Measurements from ENCODE around the gene CACNB3. TPM values are rescaled to one million over a fixed set of nuclear protein-coding genes. Genes with fewer than 3 reads are reported as not detected.

Gene CACNB3
- total and polyA plus RNA-seq, 2 donors (not counting 1 experiment from before 2014, with no cell fraction given) = 1.6 to 4.0 TPM

DNA sequence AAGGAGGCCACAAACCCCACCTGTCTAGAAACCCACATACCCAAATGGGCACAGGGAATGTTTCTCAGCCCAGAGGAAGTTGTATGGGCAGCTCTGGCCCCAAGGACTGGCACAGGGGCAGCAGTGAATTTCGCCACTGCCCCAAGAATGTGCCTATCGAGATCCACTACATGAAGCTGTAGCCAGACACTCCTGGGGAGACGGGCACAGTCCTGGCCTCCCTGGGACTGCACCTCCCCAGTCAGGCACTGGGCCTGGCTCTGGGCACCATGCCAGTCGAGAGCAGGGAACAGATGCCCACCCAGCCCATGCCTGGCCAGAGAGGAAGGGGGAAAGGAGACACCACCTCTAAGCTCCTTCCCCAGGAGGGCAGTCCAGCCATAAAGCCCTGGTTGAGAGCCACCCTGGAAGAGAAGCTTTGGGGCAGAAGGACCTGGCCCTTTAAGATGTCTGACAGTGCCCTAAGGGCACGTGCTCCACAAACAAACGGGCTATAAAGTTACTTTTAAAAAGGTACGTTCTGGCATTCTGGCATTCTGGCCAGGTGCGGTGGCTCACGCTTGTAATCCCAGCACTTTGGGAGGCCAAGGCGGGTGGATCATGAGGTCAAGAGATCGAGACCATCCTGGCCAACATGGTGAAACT is 37.8 kb upstream of the CACNB3 start:
- Histone ChIP-seq H3K4me1 (ENCODE audit: control insufficient read depth in 2 of 2, insufficient read depth in 2 of 2, low read length in 2 of 2) (no peaks in the 10 kb centered on the region), H3K27me3 (replicated peaks in 1 of 4; ENCODE audit: control extremely low read depth in 1 of 4, control insufficient read depth in 3 of 4, insufficient read depth in 4 of 4, low read length in 3 of 4) (peaks cover 0 to 3% (median 0%) of the 10 kb centered on the region in 4 experiments), H3K9ac (ENCODE audit: low read length) (no peak overlapping the region), H3K4me3 (ENCODE audit: control extremely low read depth in 1 of 5, extremely low read depth in 1 of 5, insufficient read depth in 1 of 5, low read depth in 2 of 5, low read length in 4 of 5) (no peak overlapping the region), H4K20me1 (ENCODE audit: control insufficient read depth, insufficient read depth, low read length, poor library complexity, severe bottlenecking) (no peaks in the 10 kb centered on the region), H3K9me3 (ENCODE audit: control extremely low read depth in 1 of 3, control insufficient read depth in 2 of 3, insufficient read depth in 1 of 3, low read length in 2 of 3) (no peaks in the 10 kb centered on the region), H3K36me3 (replicated peaks in 1 of 2; ENCODE audit: control extremely low read depth in 1 of 2, control insufficient read depth in 1 of 2, extremely low read depth in 1 of 2, insufficient read depth in 2 of 2, low read length in 1 of 2) (no peaks in the 10 kb centered on the region), H2AFZ (ENCODE audit: insufficient read depth, low read depth, low read length, poor library complexity, severe bottlenecking) (no peak overlapping the region), H3K79me2 (ENCODE audit: control insufficient read depth, insufficient read depth, low read length) (no peaks in the 10 kb centered on the region), H3K27ac (ENCODE audit: low read length in 2 of 2) (no peak overlapping the region), H3K4me2 (replicated peaks; ENCODE audit: low read depth, low read length, poor library complexity, severe bottlenecking) (no peak overlapping the region)
- Mint-ChIP-seq H3K4me3 (no peak overlapping the region), H3K4me1 (no peaks in the 10 kb centered on the region), H3K9me3 (ENCODE audit: insufficient read depth) (no peaks in the 10 kb centered on the region), H3K27ac (no peak overlapping the region), H3K27me3 (peaks cover 20% of the 10 kb centered on the region)
- WGBS (ENCODE audit: insufficient coverage) = 78% methylated on average over 11 of the region's 11 CpGs
- POLR2A ChIA-PET = no interaction called here
- CTCF ChIA-PET = interaction anchor here (0.8 to 1.4 kb wide), 4 partner anchors 10 to 730 kb away, joined by 3 to 5 read pairs (median 3); no protein-coding TSS in a partner anchor
- DNase-seq = no peak
- ATAC-seq (ENCODE audit: low read depth) = no peak
- TF ChIP-seq EZH2 (IDR thresholded peaks at IDR 0.05; ENCODE audit: borderline replicate concordance, insufficient read depth, low read depth, low read length, poor library complexity, severe bottlenecking) (no peak), CTCF (IDR thresholded peaks at IDR 0.05) (no peak)
- intact Hi-C loops (cut with micrococcal nuclease) = no loop called here

DNA sequence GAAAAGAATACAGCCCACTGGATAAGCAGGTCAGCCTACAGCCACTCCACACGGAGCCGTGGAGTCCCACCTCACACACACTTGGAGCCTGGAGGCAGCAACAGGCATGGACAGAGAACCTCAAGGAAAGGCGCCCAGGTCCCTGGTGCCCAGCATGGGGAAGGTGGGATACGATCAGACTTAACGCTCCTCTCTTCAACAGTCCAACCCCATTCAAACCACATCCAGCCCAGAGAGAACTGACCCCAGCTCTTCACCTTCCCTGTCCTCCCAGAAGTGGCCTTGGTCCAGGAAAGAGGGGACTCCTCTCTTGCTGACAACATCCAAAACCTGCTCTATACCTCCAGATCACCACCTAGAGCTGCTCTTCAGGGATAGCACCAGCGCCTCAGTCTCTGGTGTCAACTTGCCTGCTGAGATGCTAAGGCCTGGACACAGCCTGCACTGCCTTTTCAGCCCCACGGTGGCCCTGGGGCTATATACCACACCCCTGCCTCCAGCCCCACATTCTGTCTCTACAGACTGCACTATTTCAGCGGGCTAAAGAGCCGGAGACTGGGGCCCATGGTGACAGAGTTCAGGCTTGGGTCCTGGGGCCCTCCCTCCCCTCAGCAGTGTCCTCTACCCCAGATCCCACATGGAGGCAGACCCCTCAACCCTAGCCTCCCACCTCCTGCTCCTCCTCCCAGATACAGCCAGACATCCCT is 36.4 kb upstream of the CACNB3 start:
- Mint-ChIP-seq H3K27me3 (peaks cover 31% of the 10 kb centered on the region), H3K4me3 (no peak overlapping the region), H3K4me1 (no peaks in the 10 kb centered on the region), H3K27ac (no peak overlapping the region), H3K9me3 (ENCODE audit: insufficient read depth) (no peaks in the 10 kb centered on the region)
- Histone ChIP-seq H3K4me1 (ENCODE audit: control insufficient read depth in 2 of 2, insufficient read depth in 2 of 2, low read length in 2 of 2) (no peaks in the 10 kb centered on the region), H4K20me1 (ENCODE audit: control insufficient read depth, insufficient read depth, low read length, poor library complexity, severe bottlenecking) (no peaks in the 10 kb centered on the region), H3K27me3 (replicated peaks in 1 of 4; ENCODE audit: control extremely low read depth in 1 of 4, control insufficient read depth in 3 of 4, insufficient read depth in 4 of 4, low read length in 3 of 4) (peaks cover 0 to 3% (median 0%) of the 10 kb centered on the region in 4 experiments), H3K4me2 (replicated peaks; ENCODE audit: low read depth, low read length, poor library complexity, severe bottlenecking) (no peak overlapping the region), H3K9me3 (ENCODE audit: control extremely low read depth in 1 of 3, control insufficient read depth in 2 of 3, insufficient read depth in 1 of 3, low read length in 2 of 3) (no peaks in the 10 kb centered on the region), H3K4me3 (ENCODE audit: control extremely low read depth in 1 of 5, extremely low read depth in 1 of 5, insufficient read depth in 1 of 5, low read depth in 2 of 5, low read length in 4 of 5) (no peak overlapping the region), H3K9ac (ENCODE audit: low read length) (no peak overlapping the region), H3K27ac (ENCODE audit: low read length in 2 of 2) (no peak overlapping the region), H2AFZ (ENCODE audit: insufficient read depth, low read depth, low read length, poor library complexity, severe bottlenecking) (no peak overlapping the region), H3K79me2 (ENCODE audit: control insufficient read depth, insufficient read depth, low read length) (no peaks in the 10 kb centered on the region), H3K36me3 (replicated peaks in 1 of 2; ENCODE audit: control extremely low read depth in 1 of 2, control insufficient read depth in 1 of 2, extremely low read depth in 1 of 2, insufficient read depth in 2 of 2, low read length in 1 of 2) (no peaks in the 10 kb centered on the region)
- ChIA-PET POLR2A (no interaction called here), CTCF (interaction anchor here (0.6 to 1.3 kb wide), 2 partner anchors 13 to 29 kb away, joined by 3 read pairs; no protein-coding TSS in a partner anchor)
- ATAC-seq (ENCODE audit: low read depth) (no peak), DNase-seq (no peak)
- TF ChIP-seq CTCF (IDR thresholded peaks at IDR 0.05) (no peak), EZH2 (IDR thresholded peaks at IDR 0.05; ENCODE audit: borderline replicate concordance, insufficient read depth, low read depth, low read length, poor library complexity, severe bottlenecking) (no peak)
- WGBS (ENCODE audit: insufficient coverage) = 92% methylated on average over 9 of the region's 9 CpGs
- intact Hi-C loops (cut with micrococcal nuclease) = no loop called here
